Loucy (cell line): ENCODE measurements around the gene DPT.

Source experiments
- H2AFZ ChIP-seq: fragments of 200-600 bp; sonication (generic); 2 replicates; pipeline ENCODE4 v1.6.0; 2016; ENCODE audit warnings: antibody characterized with exemption, mild to moderate bottlenecking, low read length, moderate library complexity
- H3F3A ChIP-seq: fragments of 200-600 bp; 2 replicates; pipeline ENCODE4 v1.6.0; 2016; ENCODE audit warnings: antibody characterized with exemption, low read depth, mild to moderate bottlenecking
- H3K27me3 ChIP-seq: fragments of 200-600 bp; sonication (generic); 2 replicates; pipeline ENCODE4 v1.6.1; 2014; ENCODE audit warnings: low read length, mild to moderate bottlenecking; ENCODE audit not compliant: insufficient read depth, poor library complexity, severe bottlenecking
- H3K36me3 ChIP-seq: fragments of 200-600 bp; sonication (generic); 2 replicates; pipeline ENCODE4 v1.6.1; 2016; ENCODE audit warnings: low read length; ENCODE audit not compliant: insufficient read depth
- H3K4me1 ChIP-seq: fragments of 200-600 bp; sonication (generic); 2 replicates; pipeline ENCODE4 v1.5.1; 2014; ENCODE audit warnings: low read length, mild to moderate bottlenecking; ENCODE audit not compliant: insufficient read depth, poor library complexity, severe bottlenecking
- H3K4me2 ChIP-seq: fragments of 200-600 bp; sonication (generic); 2 replicates; pipeline ENCODE4 v1.6.0; 2014; ENCODE audit warnings: antibody characterized with exemption, low read length, low read depth, mild to moderate bottlenecking; ENCODE audit not compliant: poor library complexity, severe bottlenecking
- H3K4me3 ChIP-seq: fragments of 200-600 bp; sonication (generic); 2 replicates; pipeline ENCODE4 v1.5.1; 2014; ENCODE audit warnings: low read length, mild to moderate bottlenecking, mixed read lengths; ENCODE audit not compliant: poor library complexity, severe bottlenecking
- H3K79me2 ChIP-seq: fragments of 200-600 bp; sonication (generic); 2 replicates; pipeline ENCODE4 v1.6.1; 2014; ENCODE audit warnings: low read length; ENCODE audit not compliant: insufficient read depth
- H3K9ac ChIP-seq: fragments of 200-600 bp; sonication (generic); 2 replicates; pipeline ENCODE4 v1.6.0; 2014; ENCODE audit warnings: mild to moderate bottlenecking, low read depth, low read length, moderate library complexity; ENCODE audit not compliant: poor library complexity, severe bottlenecking
- H3K9me2 ChIP-seq: fragments of 200-600 bp; sonication (generic); replicated peaks from 2 replicates; pipeline ENCODE4 v1.6.1; 2016; ENCODE audit warnings: low read depth, low read length, mixed read lengths
- H3K9me3 ChIP-seq: fragments of 200-600 bp; sonication (generic); 2 replicates; pipeline ENCODE4 v1.6.1; 2014; ENCODE audit warnings: mild to moderate bottlenecking, antibody characterized with exemption, low read length, low read depth; ENCODE audit not compliant: insufficient read depth
- H4K20me1 ChIP-seq: fragments of 200-600 bp; sonication (generic); 2 replicates; pipeline ENCODE4 v1.6.0; 2014; ENCODE audit warnings: antibody characterized with exemption, low read length, mild to moderate bottlenecking; ENCODE audit not compliant: insufficient read depth, poor library complexity, severe bottlenecking
- EZH2phosphoT487 ChIP-seq: fragments of 200-600 bp; IDR thresholded peaks from 2 replicates; pipeline ENCODE4 v1.6.1; 2018; ENCODE audit warnings: antibody characterized with exemption, mild to moderate bottlenecking, moderate library complexity, borderline replicate concordance
- TF ChIP-seq, protein P1 (sequence below): fragments of 200-600 bp; sonication (generic); conservative IDR thresholded peaks from 2 replicates; pipeline ENCODE4 v1.5.1; 2014; ENCODE audit warnings: mild to moderate bottlenecking, antibody characterized with exemption, low read length

Gene DPT

DNA sequence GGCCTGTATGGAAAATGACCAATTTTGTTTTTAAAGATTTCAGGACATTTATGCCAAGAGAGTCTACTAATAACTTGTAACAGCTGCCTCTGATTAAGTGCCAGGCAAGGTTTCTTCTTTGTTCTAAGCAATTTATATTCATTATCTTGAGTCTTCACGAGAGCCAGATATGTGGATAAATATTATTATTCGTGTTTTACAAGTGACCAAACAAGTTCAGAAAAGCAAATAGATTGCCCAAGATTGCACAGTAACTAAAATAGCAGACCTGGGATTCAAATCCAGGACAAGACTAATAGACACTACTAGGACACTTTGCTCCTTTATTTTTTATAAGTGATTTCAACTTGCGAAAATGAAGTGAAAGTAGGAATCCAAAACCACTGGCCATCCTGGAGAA, 30.1 kb upstream of the DPT start:
- no peak for TF ChIP-seq EZH2phosphoT487
- no peak overlapping the region for H3K9ac ChIP-seq
- no peaks in the 10 kb centered on the region for H3K27me3 ChIP-seq
- H3K4me2 ChIP-seq = no peak overlapping the region
- H3K79me2 ChIP-seq = no peaks in the 10 kb centered on the region
- no peaks in the 10 kb centered on the region for H3K4me1 ChIP-seq
- H3F3A ChIP-seq = no peaks in the 10 kb centered on the region
- H3K36me3 ChIP-seq = no peaks in the 10 kb centered on the region
- no peaks in the 10 kb centered on the region for H3K9me2 ChIP-seq
- no peaks in the 10 kb centered on the region for H3K9me3 ChIP-seq
- H4K20me1 ChIP-seq = no peaks in the 10 kb centered on the region
- H3K4me3 ChIP-seq = no peak overlapping the region
- no peak overlapping the region for H2AFZ ChIP-seq

DNA sequence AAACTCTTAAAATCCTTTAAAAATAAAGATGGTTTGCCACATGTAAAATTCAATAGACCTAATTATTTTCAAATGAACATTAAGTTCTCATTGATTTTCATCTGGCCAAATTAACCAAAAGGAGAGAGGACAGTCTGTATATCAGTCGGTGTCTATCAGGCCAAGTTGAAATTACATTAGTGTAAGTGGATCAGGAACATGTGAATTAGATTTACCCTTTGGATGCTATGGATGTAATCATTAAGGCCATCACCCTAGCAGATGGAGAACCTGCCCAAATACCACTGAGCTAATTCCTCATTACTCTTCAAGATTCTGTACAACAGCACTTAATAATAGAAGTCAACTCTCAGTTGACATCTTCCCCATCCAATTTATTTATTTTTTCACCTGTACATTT, 29.5 kb upstream of the DPT start:
- Histone ChIP-seq H3K9ac (no peak overlapping the region), H3K4me1 (no peaks in the 10 kb centered on the region), H3K27me3 (no peaks in the 10 kb centered on the region), H4K20me1 (no peaks in the 10 kb centered on the region), H3K36me3 (no peaks in the 10 kb centered on the region), H3F3A (no peaks in the 10 kb centered on the region), H3K4me3 (no peak overlapping the region), H2AFZ (no peak overlapping the region), H3K4me2 (no peak overlapping the region), H3K79me2 (no peaks in the 10 kb centered on the region), H3K9me3 (no peaks in the 10 kb centered on the region), H3K9me2 (no peaks in the 10 kb centered on the region)
- TF ChIP-seq EZH2phosphoT487 = no peak
- TF ChIP-seq, protein P1, sequence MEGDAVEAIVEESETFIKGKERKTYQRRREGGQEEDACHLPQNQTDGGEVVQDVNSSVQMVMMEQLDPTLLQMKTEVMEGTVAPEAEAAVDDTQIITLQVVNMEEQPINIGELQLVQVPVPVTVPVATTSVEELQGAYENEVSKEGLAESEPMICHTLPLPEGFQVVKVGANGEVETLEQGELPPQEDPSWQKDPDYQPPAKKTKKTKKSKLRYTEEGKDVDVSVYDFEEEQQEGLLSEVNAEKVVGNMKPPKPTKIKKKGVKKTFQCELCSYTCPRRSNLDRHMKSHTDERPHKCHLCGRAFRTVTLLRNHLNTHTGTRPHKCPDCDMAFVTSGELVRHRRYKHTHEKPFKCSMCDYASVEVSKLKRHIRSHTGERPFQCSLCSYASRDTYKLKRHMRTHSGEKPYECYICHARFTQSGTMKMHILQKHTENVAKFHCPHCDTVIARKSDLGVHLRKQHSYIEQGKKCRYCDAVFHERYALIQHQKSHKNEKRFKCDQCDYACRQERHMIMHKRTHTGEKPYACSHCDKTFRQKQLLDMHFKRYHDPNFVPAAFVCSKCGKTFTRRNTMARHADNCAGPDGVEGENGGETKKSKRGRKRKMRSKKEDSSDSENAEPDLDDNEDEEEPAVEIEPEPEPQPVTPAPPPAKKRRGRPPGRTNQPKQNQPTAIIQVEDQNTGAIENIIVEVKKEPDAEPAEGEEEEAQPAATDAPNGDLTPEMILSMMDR = no peak

DNA sequence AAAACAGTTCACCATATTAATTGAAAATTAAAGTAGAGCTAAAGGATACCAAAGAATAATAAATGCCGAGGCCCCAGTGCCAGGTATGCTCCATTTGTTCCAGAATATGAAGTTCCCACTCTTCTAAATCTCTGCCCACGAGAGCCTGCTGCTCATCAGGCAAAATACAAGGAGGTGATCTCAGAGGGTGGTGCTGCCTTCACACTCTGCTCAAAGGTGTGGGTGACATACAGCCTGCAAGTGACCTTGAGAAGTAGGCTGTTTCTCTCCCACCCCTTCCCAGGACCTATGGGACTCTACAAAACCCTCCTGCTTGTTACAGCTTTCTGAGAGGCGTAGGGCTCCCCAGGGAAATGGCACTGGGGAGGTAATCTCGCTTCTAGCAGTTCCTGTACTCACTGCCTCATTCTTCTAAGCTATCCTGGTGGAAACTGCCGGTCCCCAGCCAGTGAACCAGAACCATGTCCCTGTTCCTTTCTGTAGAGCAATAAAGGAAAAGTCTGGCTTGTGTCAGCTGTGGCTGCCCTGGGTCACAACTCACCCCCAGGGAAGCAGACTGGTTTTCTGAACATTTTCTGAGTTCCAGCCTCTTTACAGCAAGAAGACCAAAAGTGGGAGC, 26.9 kb upstream of the DPT start:
- Histone ChIP-seq H3K79me2 (no peaks in the 10 kb centered on the region), H3K9ac (no peak overlapping the region), H3K36me3 (no peaks in the 10 kb centered on the region), H3K4me2 (no peak overlapping the region), H3K9me3 (no peaks in the 10 kb centered on the region), H3F3A (no peaks in the 10 kb centered on the region), H3K4me3 (no peak overlapping the region), H4K20me1 (no peaks in the 10 kb centered on the region), H3K27me3 (no peaks in the 10 kb centered on the region), H2AFZ (no peak overlapping the region), H3K4me1 (no peaks in the 10 kb centered on the region), H3K9me2 (no peaks in the 10 kb centered on the region)
- TF ChIP-seq EZH2phosphoT487 = no peak
- TF ChIP-seq, protein P1 = no peak

DNA sequence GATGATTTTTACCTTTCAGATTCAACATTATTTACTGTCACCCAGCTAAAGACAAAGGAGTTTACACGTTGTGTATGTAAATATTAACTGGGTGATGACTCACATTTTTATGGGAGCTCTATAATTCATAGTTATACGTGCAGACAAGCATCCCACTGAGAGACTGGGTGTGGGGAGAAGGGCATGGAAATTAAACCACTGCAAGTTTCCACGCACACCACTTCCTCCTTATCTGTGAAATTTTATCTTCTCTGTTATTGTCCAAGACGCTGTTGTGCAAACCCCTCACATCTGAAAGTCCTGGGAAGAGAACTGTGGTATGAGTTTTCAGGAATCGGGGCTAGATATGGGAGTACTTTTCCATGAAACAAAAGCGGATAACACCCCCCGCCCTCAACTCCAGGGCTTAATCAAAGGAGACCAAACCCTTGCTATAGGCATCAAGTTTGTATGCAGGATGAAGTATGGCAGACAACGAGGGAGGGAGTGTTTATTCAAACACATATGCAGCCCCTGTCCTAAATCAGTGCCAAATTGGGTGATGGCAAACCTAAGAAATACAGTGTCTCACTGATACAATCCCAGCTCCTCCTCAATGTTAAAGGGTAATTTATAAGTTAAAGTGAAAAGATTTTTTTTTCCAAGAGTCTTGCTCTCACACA, 23.3 kb upstream of the DPT start:
- Histone ChIP-seq H3K9me2 (no peaks in the 10 kb centered on the region), H3K9ac (no peak overlapping the region), H3K9me3 (no peaks in the 10 kb centered on the region), H2AFZ (no peak overlapping the region), H3K4me3 (no peak overlapping the region), H4K20me1 (no peaks in the 10 kb centered on the region), H3K4me1 (no peaks in the 10 kb centered on the region), H3F3A (no peaks in the 10 kb centered on the region), H3K79me2 (no peaks in the 10 kb centered on the region), H3K36me3 (no peaks in the 10 kb centered on the region), H3K27me3 (no peaks in the 10 kb centered on the region), H3K4me2 (no peak overlapping the region)
- TF ChIP-seq, protein P1 = no peak
- no peak for TF ChIP-seq EZH2phosphoT487
